Activated CD4-positive, alpha-beta T cell treated with anti-CD3 and anti-CD28 coated beads, Interleukin-2, amount 50 U/mL, for 48 hours (primary cell): ENCODE measurements around the gene SYNGR2.

Experiments used
- DNase-seq, 2 experiments: peaks; one replicate each; pipeline ENCODE4 v3.0.0-alpha.2; 2020

The SYNGR2 gene

GRCh38 chr17:78173097-78173715 lies 4.8 kb downstream of the SYNGR2 start:
- peak in 1 of 2 experiments; percentile 21 for DNase-seq

DNA sequence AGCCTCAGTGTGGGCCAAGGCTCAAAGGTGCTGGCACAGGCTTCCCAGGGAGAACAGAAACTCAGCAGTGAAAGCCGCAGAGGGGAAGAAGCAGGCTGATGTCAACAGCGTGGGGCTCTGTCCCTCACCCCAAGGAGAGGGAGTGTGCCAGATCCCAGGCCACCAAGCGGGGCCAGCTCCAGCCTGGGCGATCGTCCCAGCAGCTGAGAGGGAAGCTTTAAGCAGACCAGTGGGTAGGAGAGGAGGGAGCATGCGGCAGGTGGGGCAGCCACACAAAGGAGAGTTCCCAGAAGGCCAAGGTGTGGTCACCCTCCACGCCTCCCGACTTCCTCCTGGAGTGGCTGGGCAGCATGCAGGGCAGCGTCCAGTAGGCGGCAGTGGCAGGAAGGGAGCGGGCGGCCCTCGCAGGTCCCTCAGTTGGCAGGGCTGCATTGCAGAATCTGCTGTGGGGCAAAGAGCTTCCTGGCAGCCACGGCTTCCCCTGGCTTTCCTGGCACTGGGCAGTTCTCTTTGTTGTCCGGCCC lies 6.0 kb downstream of the SYNGR2 start:
- DNase-seq: no peak

- DNase-seq: no peak
These were observed 6.7 kb downstream of the SYNGR2 start for GRCh38 chr17:78174870-78175642.

DNA sequence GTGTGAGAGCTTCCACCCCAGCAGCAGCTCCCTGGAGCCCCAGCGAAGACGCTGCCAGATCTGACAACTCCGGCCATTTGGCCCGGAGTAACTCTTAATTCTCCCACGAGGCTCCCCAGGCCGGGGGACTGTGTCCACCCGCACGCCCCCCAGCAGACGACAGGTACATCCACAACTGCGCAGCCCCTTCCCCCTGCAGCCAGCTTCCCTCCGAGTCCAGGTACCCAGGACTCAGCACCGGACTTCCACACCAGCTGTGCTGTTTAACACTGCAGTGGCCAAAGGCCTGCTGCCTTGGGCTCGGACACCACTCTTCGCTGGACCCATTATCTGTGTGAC lies 7.2 kb downstream of the SYNGR2 start:
- no peak for DNase-seq

- peak; percentile 77 to 83 for DNase-seq
These were observed 8.2 kb downstream of the SYNGR2 start for GRCh38 chr17:78176548-78177025.

DNA sequence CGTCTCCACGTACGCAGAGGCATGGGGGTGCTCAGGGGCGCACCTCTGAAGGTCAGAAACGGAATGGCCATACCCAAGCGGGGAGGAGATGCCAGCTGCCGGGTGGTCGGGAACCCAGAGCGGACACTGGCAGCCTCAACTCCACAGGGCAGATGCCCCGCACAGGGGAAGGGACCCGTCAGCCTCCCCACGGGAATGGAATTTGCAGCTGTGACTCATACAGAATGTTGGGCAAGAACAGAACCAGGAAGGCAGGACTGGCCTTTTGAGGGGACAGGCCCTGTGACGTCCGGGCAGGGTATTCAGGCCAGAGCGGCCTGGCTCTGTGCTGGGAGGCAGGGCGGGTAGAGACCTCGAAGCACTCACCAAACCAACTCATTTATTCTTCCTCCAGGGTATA lies 11.0 kb downstream of the SYNGR2 start:
- DNase-seq: no peak

GRCh38 chr17:78180083-78180482 lies 11.7 kb downstream of the SYNGR2 start:
- DNase-seq: no peak

GRCh38 chr17:78180508-78180907 lies 12.1 kb downstream of the SYNGR2 start:
- no peak for DNase-seq

DNA sequence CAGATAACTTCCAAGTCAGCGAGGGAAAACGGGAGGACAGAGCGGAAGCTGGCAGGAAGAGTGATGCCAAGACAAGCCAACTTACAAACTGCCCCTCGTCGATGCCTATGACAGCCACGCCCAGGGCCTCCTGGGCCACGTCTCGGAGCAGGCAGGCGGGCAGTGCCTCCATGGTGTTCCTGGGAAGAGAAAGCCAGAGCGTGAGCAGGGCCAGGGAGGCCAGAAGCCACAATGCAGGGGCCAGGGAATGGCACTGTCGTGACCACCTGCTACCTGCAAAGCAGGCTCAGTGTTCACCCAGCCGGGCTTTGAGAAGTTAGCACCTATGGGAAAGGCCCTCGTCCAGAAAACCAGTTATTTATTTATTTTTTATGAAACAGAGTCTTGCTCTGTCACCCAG lies 14.1 kb downstream of the SYNGR2 start:
- no peak for DNase-seq

- DNase-seq: no peak
These were observed 15.5 kb downstream of the SYNGR2 start for GRCh38 chr17:78183916-78184315.

GRCh38 chr17:78184351-78184750 lies 16.0 kb downstream of the SYNGR2 start:
- DNase-seq: no peak

DNA sequence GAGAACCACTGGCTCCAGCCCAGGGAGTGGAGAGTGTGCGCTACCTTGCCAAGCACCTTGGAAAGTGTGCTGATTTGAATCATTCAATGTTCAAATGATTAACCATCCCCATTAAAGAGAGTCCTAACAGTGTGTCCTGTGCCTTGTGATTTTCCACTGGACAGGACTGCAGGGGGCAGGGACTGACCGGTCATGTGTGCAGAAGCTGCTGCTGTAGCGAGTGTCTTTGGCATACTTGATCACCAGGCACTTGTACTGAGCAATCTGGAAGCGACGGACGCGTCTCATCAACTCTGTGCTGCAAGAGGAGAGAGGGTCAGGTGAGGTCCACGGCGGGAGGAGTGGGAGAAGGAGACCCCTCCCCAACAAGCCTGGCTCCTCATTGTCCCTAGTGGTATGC lies 16.5 kb downstream of the SYNGR2 start:
- no peak for DNase-seq

GRCh38 chr17:78185981-78186691 lies 17.8 kb downstream of the SYNGR2 start:
- peak in 1 of 2 experiments; percentile 36 for DNase-seq

DNA sequence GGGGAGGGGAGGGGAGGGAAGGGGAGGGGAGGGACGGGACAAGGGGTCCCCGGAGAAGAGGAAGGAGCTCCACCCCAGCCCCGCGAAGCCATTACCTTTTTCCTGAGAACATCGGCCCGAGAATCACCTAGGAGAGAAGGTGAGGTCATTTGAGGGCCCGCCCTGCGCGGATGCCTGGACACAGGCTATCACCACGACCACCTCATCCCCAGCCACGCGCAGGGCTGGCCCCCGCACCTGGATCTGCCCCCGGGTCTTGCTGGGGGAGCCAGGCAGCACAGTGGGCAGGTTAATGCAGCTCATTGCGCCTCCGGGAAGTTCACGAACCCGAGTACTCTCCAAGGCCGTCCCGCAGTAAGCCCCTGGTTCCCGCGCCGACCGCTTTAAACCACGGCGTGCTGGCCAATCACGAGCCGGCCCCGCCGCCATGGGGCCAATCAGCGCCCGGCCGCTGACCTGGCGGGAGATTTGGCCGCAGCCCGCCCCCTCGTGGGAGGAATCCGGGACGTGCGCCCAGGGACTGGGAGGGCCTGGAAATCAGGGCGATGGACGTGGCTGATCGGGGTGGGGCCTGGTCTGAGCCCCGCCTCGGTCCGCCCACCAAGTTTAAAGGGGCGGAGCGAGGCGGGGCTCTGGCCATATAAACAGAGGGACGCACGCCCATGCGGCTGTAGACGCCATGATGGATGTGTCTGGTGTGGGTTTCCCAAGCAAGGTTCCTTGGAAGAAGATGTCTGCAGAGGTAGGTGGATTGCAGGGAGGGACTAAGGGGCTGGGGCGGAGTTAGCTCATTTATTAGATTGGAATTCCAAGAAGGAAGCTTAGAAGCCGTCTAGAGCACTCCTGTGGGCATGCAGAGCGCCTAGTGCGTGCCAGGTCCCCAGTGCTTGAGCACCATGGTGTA lies 18.6 kb downstream of the SYNGR2 start, which contains the start of the genes AFMID and TK1:
Gene AFMID, plus strand, starts transcription at position 671 of the 904 bp plus-strand sequence. Its CDS starts 9 bp downstream, at position 680.
Gene TK1, minus strand, starts transcription at position 361 of the 904 bp plus-strand sequence. Its CDS starts 58 bp downstream, at position 303.
- peak; percentile 97 to 98 for DNase-seq

GRCh38 chr17:78196716-78197115 lies 28.3 kb downstream of the SYNGR2 start:
- no peak for DNase-seq

- no peak for DNase-seq
These were observed 28.9 kb downstream of the SYNGR2 start for GRCh38 chr17:78197147-78197832.

DNA sequence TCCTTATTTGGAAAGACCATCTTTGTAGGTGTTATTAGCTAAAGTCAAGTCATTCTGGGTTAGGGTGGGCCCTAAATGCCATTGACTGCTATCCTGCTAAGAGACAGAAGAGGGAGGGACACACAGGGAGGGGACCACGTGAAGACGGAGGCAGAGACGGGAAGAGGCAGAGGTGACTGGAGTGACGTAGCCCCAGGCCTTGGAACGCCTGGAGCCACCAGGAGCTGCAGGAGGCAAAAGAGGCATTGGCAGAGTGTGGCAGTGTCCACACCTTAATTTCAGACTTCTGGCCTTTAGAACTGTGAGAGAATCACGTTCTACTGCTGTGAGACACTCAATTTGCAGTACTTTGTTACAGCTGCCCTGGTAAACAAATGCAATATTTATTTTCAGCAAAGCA lies 32.1 kb downstream of the SYNGR2 start:
- no peak for DNase-seq

DNA sequence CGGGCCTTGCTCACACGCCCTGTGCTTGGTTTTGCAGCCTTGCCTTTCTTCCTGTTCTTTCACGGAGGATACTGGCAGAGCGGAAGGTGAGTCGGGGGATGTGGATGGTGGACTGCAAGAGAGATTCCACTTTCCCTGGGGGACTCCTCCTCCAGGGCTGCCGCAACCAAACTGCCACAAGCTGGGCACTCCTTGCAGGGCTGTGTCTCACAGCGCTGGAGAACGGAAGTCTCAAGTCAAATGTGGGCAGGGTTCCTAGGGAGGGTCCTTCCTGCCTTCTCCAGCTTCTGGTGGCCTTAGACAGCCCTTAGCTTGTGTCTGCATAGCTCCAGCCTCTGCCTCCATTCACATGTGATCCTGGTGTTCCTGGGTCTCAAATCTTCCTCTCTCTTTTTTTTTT lies 34.3 kb downstream of the SYNGR2 start:
- no peak for DNase-seq

DNA sequence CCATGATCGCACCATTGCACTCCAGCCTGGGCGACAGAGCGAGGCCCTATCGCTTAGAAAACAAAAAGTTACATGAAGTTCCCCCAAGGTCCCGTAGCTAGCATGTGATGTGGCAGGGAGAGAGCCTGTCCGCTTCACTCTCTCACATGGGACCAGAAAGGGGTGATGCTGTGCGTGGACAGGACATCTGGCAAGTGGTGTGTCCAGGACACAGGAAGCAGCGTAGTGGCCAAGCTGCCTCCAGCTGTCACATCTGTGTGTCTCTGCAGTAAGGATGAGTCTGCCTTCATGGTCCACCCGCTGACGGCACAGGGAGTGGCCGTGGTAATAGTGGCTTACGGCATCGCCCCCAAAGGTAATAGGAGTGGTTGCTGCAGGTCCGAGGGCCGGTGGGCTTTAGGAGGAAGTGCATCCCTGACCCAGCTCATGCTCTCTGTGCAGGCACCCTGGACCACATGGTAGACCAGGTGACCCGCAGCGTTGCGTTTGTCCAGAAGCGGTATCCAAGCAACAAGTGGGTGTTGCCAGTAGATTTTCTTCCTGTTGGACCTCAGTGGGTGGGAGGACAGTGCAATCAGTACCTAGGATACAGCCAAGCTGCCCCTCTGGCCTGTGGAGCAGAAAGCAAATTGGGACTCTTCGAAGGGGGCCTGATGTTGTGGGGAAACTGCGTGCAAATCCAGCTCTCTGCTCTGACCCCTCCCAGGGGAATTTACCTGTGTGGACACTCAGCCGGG lies 36.2 kb downstream of the SYNGR2 start:
- DNase-seq: no peak

DNA sequence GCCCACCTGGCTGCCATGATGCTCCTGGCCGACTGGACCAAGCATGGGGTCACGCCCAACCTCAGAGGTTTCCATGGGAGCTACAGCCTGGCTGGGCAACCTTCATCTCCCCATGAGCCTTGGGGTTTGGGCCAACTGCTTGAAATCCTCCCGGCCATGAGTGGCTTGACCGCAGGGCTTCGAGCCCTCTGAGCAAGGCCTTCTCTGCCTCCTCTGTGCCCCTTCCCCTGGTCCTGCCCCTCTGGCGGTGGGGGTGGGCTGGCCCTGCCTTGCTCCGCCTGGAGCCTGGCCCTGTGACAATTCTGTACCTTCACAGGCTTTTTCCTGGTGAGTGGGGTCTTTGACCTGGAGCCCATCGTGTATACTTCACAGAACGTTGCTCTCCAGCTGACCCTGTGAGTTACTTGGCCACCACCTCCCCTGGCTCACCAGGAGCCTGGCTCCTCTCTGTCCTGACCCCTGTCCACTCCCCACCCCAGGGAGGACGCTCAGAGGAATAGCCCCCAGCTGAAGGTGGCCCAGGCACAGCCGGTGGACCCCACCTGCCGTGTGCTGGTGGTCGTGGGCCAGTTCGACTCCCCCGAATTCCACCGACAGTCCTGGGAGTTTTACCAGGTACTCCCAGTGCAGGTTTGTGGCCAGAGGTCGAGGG lies 36.9 kb downstream of the SYNGR2 start:
- DNase-seq: no peak
